VCaP (cell line): Measurements from ENCODE around the gene ADAMTS20.

Experiments
- H3K27ac ChIP-seq: fragments of 450-650 bp; 2 replicates; pipeline ENCODE4 v1.5.1; 2017
- CTCF ChIP-seq: fragments of 450-650 bp; conservative IDR thresholded peaks from 2 replicates; pipeline ENCODE4 v1.5.1; 2017; ENCODE audit warnings: mild to moderate bottlenecking, moderate library complexity

The ADAMTS20 gene

GRCh38 chr12:43325786-43326185 is 226.2 kb downstream of the ADAMTS20 start:
- no peak for TF ChIP-seq CTCF
- no peak overlapping the region for H3K27ac ChIP-seq

- H3K27ac ChIP-seq, result no peak overlapping the region
- no peak for TF ChIP-seq CTCF
Observed at GRCh38 chr12:43320281-43320680, 231.7 kb downstream of the ADAMTS20 start.

- TF ChIP-seq CTCF, result 0 out of 2 replicates have a peak, but pooled peaks have one; percentile 20
- H3K27ac ChIP-seq, result no peak overlapping the region
Observed at GRCh38 chr12:43318021-43318420, 234.0 kb downstream of the ADAMTS20 start.

- TF ChIP-seq CTCF, result no peak
- no peak overlapping the region for H3K27ac ChIP-seq
Observed at GRCh38 chr12:43317156-43317555, 234.8 kb downstream of the ADAMTS20 start.

- no peak for TF ChIP-seq CTCF
- no peak overlapping the region for H3K27ac ChIP-seq
Observed at GRCh38 chr12:43316520-43316919, 235.5 kb downstream of the ADAMTS20 start.

- no peak overlapping the region for H3K27ac ChIP-seq
- no peak for TF ChIP-seq CTCF
Observed at GRCh38 chr12:43315961-43316360, 236.0 kb downstream of the ADAMTS20 start.

- no peak overlapping the region for H3K27ac ChIP-seq
Observed at GRCh38 chr12:43312991-43313505, 239.0 kb downstream of the ADAMTS20 start.

More at GRCh38 chr12:43312991-43313505, 239.0 kb downstream of the ADAMTS20 start:
- no peak for TF ChIP-seq CTCF
